GM21576 (cell line): ENCODE results near the gene FKBP4.

Experiments used
- ATAC-seq: cut with Tn5 transposase; IDR thresholded peaks from one replicate; pipeline ENCODE4 v1.9.1; 2021; ENCODE audit warnings: mild to moderate bottlenecking, moderate library complexity; ENCODE audit not compliant: unreplicated experiment

FKBP4 gene

GRCh38 chr12:2776129-2776806 lies 18.5 kb upstream of the FKBP4 start:
- no peak for ATAC-seq

- no peak for ATAC-seq
Observed at GRCh38 chr12:2779281-2779680, 15.5 kb upstream of the FKBP4 start.

- ATAC-seq: no peak
Observed at GRCh38 chr12:2783936-2784600, 10.7 kb upstream of the FKBP4 start.

- no peak for ATAC-seq
Observed at GRCh38 chr12:2785017-2785416, 9.8 kb upstream of the FKBP4 start.

- ATAC-seq: no peak
Observed at GRCh38 chr12:2791089-2791488, 3.7 kb upstream of the FKBP4 start.

- ATAC-seq: no peak
Observed at GRCh38 chr12:2792671-2793500, 1.9 kb upstream of the FKBP4 start.

GRCh38 chr12:2793561-2793960 lies 1.2 kb upstream of the FKBP4 start:
- ATAC-seq: no peak

GRCh38 chr12:2794191-2794735 lies 507 bp upstream of the FKBP4 start:
- no peak for ATAC-seq

GRCh38 chr12:2795291-2796186 lies 769 bp downstream of the FKBP4 start:
- ATAC-seq: peak; percentile 59

GRCh38 chr12:2796187-2796666 lies 1.5 kb downstream of the FKBP4 start:
- ATAC-seq: no peak

GRCh38 chr12:2797721-2798418 lies 3.1 kb downstream of the FKBP4 start:
- ATAC-seq: no peak

GRCh38 chr12:2800046-2800570 lies 5.3 kb downstream of the FKBP4 start:
- ATAC-seq: no peak

- ATAC-seq: no peak
Observed at GRCh38 chr12:2801044-2801783, 6.4 kb downstream of the FKBP4 start.

GRCh38 chr12:2803635-2804392 lies 9.0 kb downstream of the FKBP4 start:
- ATAC-seq: no peak

- no peak for ATAC-seq
Observed at GRCh38 chr12:2804393-2805142, 9.8 kb downstream of the FKBP4 start.

GRCh38 chr12:2805143-2805520 lies 10.4 kb downstream of the FKBP4 start:
- ATAC-seq: no peak

GRCh38 chr12:2806700-2807099 lies 11.9 kb downstream of the FKBP4 start:
- ATAC-seq: no peak
